ENCODE results near the gene TNXB.
"Not testable (repeated sequence)": the region's sequence is repeated elsewhere in the genome, so short reads cannot be mapped to it uniquely, and the experiment has no call there.

DNA sequence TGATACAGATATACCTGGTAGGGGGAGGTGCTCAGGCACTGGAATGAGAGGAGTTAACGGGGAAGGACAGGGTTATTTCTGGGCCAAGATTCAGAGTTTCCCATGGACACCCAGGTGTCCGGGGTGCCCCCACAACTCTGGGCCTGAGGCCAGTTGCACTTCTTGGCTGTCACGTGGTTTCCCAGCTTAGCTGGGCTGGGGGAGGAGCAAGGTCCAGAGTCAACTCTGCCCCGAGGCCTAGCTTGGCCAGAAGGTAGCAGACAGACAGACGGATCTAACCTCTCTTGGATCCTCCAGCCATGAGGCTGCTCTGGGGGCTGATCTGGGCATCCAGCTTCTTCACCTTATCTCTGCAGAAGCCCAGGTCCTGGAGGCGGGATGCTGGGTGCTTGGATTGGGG lies 94.6 kb downstream of the TNXB start, which contains the start of gene C4B:
- TF ChIP-seq, protein P1, sequence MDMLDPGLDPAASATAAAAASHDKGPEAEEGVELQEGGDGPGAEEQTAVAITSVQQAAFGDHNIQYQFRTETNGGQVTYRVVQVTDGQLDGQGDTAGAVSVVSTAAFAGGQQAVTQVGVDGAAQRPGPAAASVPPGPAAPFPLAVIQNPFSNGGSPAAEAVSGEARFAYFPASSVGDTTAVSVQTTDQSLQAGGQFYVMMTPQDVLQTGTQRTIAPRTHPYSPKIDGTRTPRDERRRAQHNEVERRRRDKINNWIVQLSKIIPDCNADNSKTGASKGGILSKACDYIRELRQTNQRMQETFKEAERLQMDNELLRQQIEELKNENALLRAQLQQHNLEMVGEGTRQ (IDR thresholded peaks at IDR 0.05; ENCODE audit: low read depth, low read length), result not testable (repeated sequence)
- TF ChIP-seq, protein P2, sequence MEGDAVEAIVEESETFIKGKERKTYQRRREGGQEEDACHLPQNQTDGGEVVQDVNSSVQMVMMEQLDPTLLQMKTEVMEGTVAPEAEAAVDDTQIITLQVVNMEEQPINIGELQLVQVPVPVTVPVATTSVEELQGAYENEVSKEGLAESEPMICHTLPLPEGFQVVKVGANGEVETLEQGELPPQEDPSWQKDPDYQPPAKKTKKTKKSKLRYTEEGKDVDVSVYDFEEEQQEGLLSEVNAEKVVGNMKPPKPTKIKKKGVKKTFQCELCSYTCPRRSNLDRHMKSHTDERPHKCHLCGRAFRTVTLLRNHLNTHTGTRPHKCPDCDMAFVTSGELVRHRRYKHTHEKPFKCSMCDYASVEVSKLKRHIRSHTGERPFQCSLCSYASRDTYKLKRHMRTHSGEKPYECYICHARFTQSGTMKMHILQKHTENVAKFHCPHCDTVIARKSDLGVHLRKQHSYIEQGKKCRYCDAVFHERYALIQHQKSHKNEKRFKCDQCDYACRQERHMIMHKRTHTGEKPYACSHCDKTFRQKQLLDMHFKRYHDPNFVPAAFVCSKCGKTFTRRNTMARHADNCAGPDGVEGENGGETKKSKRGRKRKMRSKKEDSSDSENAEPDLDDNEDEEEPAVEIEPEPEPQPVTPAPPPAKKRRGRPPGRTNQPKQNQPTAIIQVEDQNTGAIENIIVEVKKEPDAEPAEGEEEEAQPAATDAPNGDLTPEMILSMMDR (conservative IDR thresholded peaks at IDR 0.05; ENCODE audit: low read depth, low read length), result not testable (repeated sequence)
- not testable (repeated sequence) for TF ChIP-seq RCOR1 (IDR thresholded peaks at IDR 0.05; ENCODE audit: insufficient replicate concordance, low read length); MAZ (IDR thresholded peaks at IDR 0.05; ENCODE audit: borderline replicate concordance, low read depth, low read length); RFX5 (IDR thresholded peaks at IDR 0.05; ENCODE audit: low read depth, low read length); RAD21 (IDR thresholded peaks at IDR 0.05; ENCODE audit: low read length); POLR2A (IDR thresholded peaks at IDR 0.05; ENCODE audit: low read depth, low read length); SMC3 (IDR thresholded peaks at IDR 0.05; ENCODE audit: low read depth, low read length); CEBPB (IDR thresholded peaks at IDR 0.05; ENCODE audit: low read depth, low read length); FOS (IDR thresholded peaks at IDR 0.05; ENCODE audit: low read depth, low read length); MAFK (IDR thresholded peaks at IDR 0.05; ENCODE audit: low read depth, low read length)
- TF ChIP-seq, protein P3, sequence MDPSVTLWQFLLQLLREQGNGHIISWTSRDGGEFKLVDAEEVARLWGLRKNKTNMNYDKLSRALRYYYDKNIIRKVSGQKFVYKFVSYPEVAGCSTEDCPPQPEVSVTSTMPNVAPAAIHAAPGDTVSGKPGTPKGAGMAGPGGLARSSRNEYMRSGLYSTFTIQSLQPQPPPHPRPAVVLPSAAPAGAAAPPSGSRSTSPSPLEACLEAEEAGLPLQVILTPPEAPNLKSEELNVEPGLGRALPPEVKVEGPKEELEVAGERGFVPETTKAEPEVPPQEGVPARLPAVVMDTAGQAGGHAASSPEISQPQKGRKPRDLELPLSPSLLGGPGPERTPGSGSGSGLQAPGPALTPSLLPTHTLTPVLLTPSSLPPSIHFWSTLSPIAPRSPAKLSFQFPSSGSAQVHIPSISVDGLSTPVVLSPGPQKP (IDR thresholded peaks at IDR 0.05; ENCODE audit: borderline replicate concordance, low read depth, low read length), result not testable (repeated sequence)
